ENCODE data around the gene PMS2. TPM values are rescaled to one million over a fixed set of nuclear protein-coding genes. Genes with fewer than 3 reads are reported as not detected.
A peak's percentile ranks its signal among the peaks of the same experiment; 100 is the strongest.
"Not testable (repeated sequence)": the region's sequence is repeated elsewhere in the genome, so short reads cannot be mapped to it uniquely, and the experiment has no call there.

Gene PMS2
- total RNA-seq, 1 donor from 2014 or later = 22.6 TPM

- not testable (repeated sequence) for H3K4me3 ChIP-seq (ENCODE audit: low read depth, low read length); H3K36me3 ChIP-seq (ENCODE audit: control insufficient read depth, insufficient read depth, low read length); DNase-seq (ENCODE audit: low read depth); H3K27me3 ChIP-seq (ENCODE audit: control insufficient read depth, insufficient read depth, low read length)
Observed at GRCh38 chr7:5934945-5935450, 73.9 kb downstream of the PMS2 start.

- peak; percentile 47 for DNase-seq (ENCODE audit: low read depth)
- not testable (repeated sequence) for H3K27me3 ChIP-seq (ENCODE audit: control insufficient read depth, insufficient read depth, low read length)
Observed at GRCh38 chr7:5931905-5932644, 76.8 kb downstream of the PMS2 start.

GRCh38 chr7:5931250-5931649 is 77.6 kb downstream of the PMS2 start:
- not testable (repeated sequence) for DNase-seq (ENCODE audit: low read depth); H3K27me3 ChIP-seq (ENCODE audit: control insufficient read depth, insufficient read depth, low read length)

More at GRCh38 chr7:5931905-5932644, 76.8 kb downstream of the PMS2 start:
- H3K36me3 ChIP-seq (ENCODE audit: control insufficient read depth, insufficient read depth, low read length); H3K4me3 ChIP-seq (ENCODE audit: low read depth, low read length): not testable (repeated sequence)

DNA sequence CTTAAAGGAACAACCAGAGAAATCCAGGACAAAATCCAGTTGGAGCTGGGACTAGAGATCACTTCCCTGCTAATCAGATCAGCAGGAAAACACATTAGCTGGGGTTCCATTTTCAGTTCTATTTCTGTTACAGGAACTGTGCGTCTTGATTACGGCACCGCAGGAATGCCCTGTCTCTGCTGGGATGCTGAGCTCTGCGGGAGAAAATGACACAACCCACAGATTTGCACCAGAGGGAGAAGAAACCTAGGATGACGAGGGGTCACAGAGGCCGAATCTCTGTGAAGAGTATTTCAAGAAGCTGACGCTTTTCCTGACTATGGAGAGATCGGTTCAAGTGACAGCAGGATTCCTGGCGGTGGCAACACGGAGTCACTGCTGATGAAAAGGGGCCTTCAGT is 78.6 kb downstream of the PMS2 start:
- H3K27me3 ChIP-seq (ENCODE audit: control insufficient read depth, insufficient read depth, low read length); DNase-seq (ENCODE audit: low read depth); H3K36me3 ChIP-seq (ENCODE audit: control insufficient read depth, insufficient read depth, low read length); H3K4me3 ChIP-seq (ENCODE audit: low read depth, low read length): not testable (repeated sequence)

More at GRCh38 chr7:5931250-5931649, 77.6 kb downstream of the PMS2 start:
- not testable (repeated sequence) for H3K4me3 ChIP-seq (ENCODE audit: low read depth, low read length); H3K36me3 ChIP-seq (ENCODE audit: control insufficient read depth, insufficient read depth, low read length)

DNA sequence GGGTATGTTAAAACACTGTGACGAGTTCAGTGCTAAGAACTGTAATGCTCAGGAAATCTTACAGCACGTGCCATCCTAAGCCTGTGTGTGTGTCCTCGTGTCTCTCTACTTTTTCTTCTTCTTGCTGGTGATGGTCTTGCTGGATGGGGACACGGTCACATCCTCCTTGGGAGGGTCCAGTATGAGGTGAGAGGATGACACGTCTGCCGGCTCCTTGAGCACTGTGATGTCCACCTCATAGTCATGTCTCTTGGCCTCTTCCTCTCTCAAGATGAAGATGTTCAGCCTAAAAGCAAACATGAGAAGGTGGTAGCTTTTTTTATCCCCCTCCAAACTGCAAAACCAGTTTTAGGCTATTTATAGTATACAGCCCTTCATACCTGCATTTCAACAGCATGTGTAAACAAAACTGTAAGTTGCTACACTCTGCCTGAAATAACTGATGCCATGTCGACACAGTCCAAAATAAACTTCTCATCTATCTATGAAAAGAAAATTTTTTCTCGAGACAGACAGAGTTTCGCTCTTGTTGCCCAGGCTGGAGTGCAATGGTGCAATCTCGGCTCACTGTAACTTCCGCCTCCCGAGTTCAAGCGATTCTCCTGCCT is 82.5 kb downstream of the PMS2 start:
- H3K36me3 ChIP-seq (ENCODE audit: control insufficient read depth, insufficient read depth, low read length); DNase-seq (ENCODE audit: low read depth); H3K4me3 ChIP-seq (ENCODE audit: low read depth, low read length); H3K27me3 ChIP-seq (ENCODE audit: control insufficient read depth, insufficient read depth, low read length): not testable (repeated sequence)

DNA sequence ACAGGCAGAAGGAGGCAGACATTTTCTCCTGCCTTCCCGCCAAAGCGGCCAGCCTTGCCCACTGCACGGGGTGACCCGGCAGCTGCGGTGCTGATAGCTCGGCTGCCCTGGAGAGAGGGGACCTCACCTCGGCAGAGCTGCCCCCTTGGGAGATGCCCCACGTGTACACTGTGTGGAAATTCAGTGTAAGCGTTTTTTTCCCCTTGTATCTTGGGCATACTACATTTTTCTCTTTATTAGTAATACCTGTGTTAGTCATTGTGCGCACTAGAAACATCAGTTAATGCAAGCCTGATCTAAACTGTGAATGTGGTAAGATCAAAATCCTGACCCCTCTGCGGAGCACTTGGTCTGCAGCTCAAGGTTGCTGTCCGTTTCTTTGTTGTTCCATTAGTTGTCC is 84.2 kb downstream of the PMS2 start:
- not testable (repeated sequence) for DNase-seq (ENCODE audit: low read depth); H3K27me3 ChIP-seq (ENCODE audit: control insufficient read depth, insufficient read depth, low read length); H3K4me3 ChIP-seq (ENCODE audit: low read depth, low read length); H3K36me3 ChIP-seq (ENCODE audit: control insufficient read depth, insufficient read depth, low read length)

DNA sequence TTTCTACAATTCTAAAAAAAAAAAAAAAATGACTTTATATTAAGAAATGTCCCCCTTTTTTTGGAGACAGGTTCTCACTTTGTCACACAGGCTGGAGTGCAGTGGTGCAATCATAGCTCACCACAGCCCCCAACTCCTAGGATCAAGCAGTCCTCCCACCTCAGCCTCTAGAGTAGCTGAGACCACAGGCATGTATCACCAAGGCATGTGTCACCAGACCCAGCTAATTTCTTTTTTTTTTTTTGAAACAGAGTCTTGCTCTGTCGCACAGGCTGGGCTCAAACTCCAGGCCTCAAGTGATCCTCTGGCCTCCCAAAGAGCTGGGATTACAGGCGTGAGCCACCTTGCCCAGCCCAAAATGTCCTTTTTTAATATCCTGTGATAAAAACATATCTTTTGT is 84.7 kb downstream of the PMS2 start:
- not testable (repeated sequence) for DNase-seq (ENCODE audit: low read depth); H3K4me3 ChIP-seq (ENCODE audit: low read depth, low read length); H3K27me3 ChIP-seq (ENCODE audit: control insufficient read depth, insufficient read depth, low read length); H3K36me3 ChIP-seq (ENCODE audit: control insufficient read depth, insufficient read depth, low read length)

Other genes starting within 250 kb of the PMS2 start
- 38.9 and 39.9 TPM in 2 replicates for gene RNF216, start 227.4 kb downstream of the PMS2 start, total RNA-seq
- not detected in 2 replicates for gene OCM, start 128.3 kb downstream of the PMS2 start, total RNA-seq
- 90.7 and 91.1 TPM in 2 replicates for gene CCZ1, start 110.3 kb downstream of the PMS2 start, total RNA-seq
- gene RSPH10B, start 38.4 kb downstream of the PMS2 start, total RNA-seq = 0.21 TPM in 1 of 2 replicates, not detected in the other
- gene AIMP2, start 223 bp upstream of the PMS2 start, total RNA-seq = 84.9 and 103 TPM in 2 replicates
- gene ANKRD61, start 22.3 kb upstream of the PMS2 start, total RNA-seq = not detected in 2 replicates
- 191 and 268 TPM in 2 replicates for gene EIF2AK1, start 50.1 kb upstream of the PMS2 start, total RNA-seq
- gene USP42, start 95.9 kb upstream of the PMS2 start, total RNA-seq = 9.0 and 10.4 TPM in 2 replicates